Measurements from ENCODE around the gene DHRS7B. TPM values are rescaled to one million over a fixed set of nuclear protein-coding genes. Genes with fewer than 3 reads are reported as not detected.
"Not testable (repeated sequence)": the region's sequence is repeated elsewhere in the genome, so short reads cannot be mapped to it uniquely, and the experiment has no call there.

Gene DHRS7B
- total and polyA plus RNA-seq, 9 donors, result 17.4 to 33.7 (median 20.2) TPM

- peaks cover 2% of the 10 kb centered on the region for H3K4me1 ChIP-seq (ENCODE audit: control insufficient read depth, insufficient read depth, low read length)
- no peak for DNase-seq
- H3K36me3 ChIP-seq (ENCODE audit: control insufficient read depth, insufficient read depth, low read length), result no peaks in the 10 kb centered on the region
- H3K27ac ChIP-seq (ENCODE audit: low read length), result no peak overlapping the region
- no peaks in the 10 kb centered on the region for H3K27me3 ChIP-seq (ENCODE audit: control insufficient read depth, insufficient read depth, low read length)
- no peak overlapping the region for H3K4me3 ChIP-seq (ENCODE audit: low read length)
- no peaks in the 10 kb centered on the region for H3K9me3 ChIP-seq (replicated peaks; ENCODE audit: control insufficient read depth, low read depth, low read length)
- 87% methylated on average over 2 of the region's 3 CpGs for WGBS (ENCODE audit: insufficient coverage)
Observed at GRCh38 chr17:21106316-21106715, 20.4 kb upstream of the DHRS7B start.

- WGBS (ENCODE audit: insufficient coverage), result 87% methylated on average over 5 of the region's 7 CpGs
- not testable (repeated sequence) for H3K9me3 ChIP-seq (replicated peaks; ENCODE audit: control insufficient read depth, low read depth, low read length); H3K36me3 ChIP-seq (ENCODE audit: control insufficient read depth, insufficient read depth, low read length); H3K27ac ChIP-seq (ENCODE audit: low read length); H3K4me3 ChIP-seq (ENCODE audit: low read length); H3K4me1 ChIP-seq (ENCODE audit: control insufficient read depth, insufficient read depth, low read length); H3K27me3 ChIP-seq (ENCODE audit: control insufficient read depth, insufficient read depth, low read length); DNase-seq
Observed at GRCh38 chr17:21107067-21107650, 19.6 kb upstream of the DHRS7B start.

GRCh38 chr17:21108651-21109050 is 18.1 kb upstream of the DHRS7B start:
- H3K27me3 ChIP-seq (ENCODE audit: control insufficient read depth, insufficient read depth, low read length), result no peaks in the 10 kb centered on the region
- H3K36me3 ChIP-seq (ENCODE audit: control insufficient read depth, insufficient read depth, low read length), result no peaks in the 10 kb centered on the region
- H3K4me3 ChIP-seq (ENCODE audit: low read length), result no peak overlapping the region
- H3K4me1 ChIP-seq (ENCODE audit: control insufficient read depth, insufficient read depth, low read length), result no peaks in the 10 kb centered on the region
- WGBS (ENCODE audit: insufficient coverage), result no CpG with 5 or more reads among the region's 3 CpGs
- DNase-seq, result no peak
- H3K9me3 ChIP-seq (replicated peaks; ENCODE audit: control insufficient read depth, low read depth, low read length), result no peaks in the 10 kb centered on the region
- H3K27ac ChIP-seq (ENCODE audit: low read length), result no peak overlapping the region

- H3K4me3 ChIP-seq (ENCODE audit: low read length), result no peak overlapping the region
- DNase-seq, result no peak
- no CpG with 5 or more reads among the region's 5 CpGs for WGBS (ENCODE audit: insufficient coverage)
Observed at GRCh38 chr17:21113049-21113690, 13.6 kb upstream of the DHRS7B start.

GRCh38 chr17:21113716-21114115 is 13.0 kb upstream of the DHRS7B start:
- Histone ChIP-seq H3K4me1 (ENCODE audit: control insufficient read depth, insufficient read depth, low read length) (no peaks in the 10 kb centered on the region), H3K4me3 (ENCODE audit: low read length) (no peak overlapping the region), H3K36me3 (ENCODE audit: control insufficient read depth, insufficient read depth, low read length) (no peaks in the 10 kb centered on the region), H3K27me3 (ENCODE audit: control insufficient read depth, insufficient read depth, low read length) (no peaks in the 10 kb centered on the region), H3K9me3 (replicated peaks; ENCODE audit: control insufficient read depth, low read depth, low read length) (no peaks in the 10 kb centered on the region), H3K27ac (ENCODE audit: low read length) (no peak overlapping the region)
- WGBS (ENCODE audit: insufficient coverage), result 50% methylated on average over 1 of the region's 1 CpG
- no peak for DNase-seq

More at GRCh38 chr17:21113049-21113690, 13.6 kb upstream of the DHRS7B start:
- Histone ChIP-seq H3K27ac (ENCODE audit: low read length) (no peak overlapping the region), H3K9me3 (replicated peaks; ENCODE audit: control insufficient read depth, low read depth, low read length) (no peaks in the 10 kb centered on the region), H3K27me3 (ENCODE audit: control insufficient read depth, insufficient read depth, low read length) (no peaks in the 10 kb centered on the region), H3K4me1 (ENCODE audit: control insufficient read depth, insufficient read depth, low read length) (no peaks in the 10 kb centered on the region), H3K36me3 (ENCODE audit: control insufficient read depth, insufficient read depth, low read length) (no peaks in the 10 kb centered on the region)

- DNase-seq; H3K9me3 ChIP-seq (replicated peaks; ENCODE audit: control insufficient read depth, low read depth, low read length); H3K4me1 ChIP-seq (ENCODE audit: control insufficient read depth, insufficient read depth, low read length); H3K36me3 ChIP-seq (ENCODE audit: control insufficient read depth, insufficient read depth, low read length); H3K4me3 ChIP-seq (ENCODE audit: low read length); H3K27ac ChIP-seq (ENCODE audit: low read length); H3K27me3 ChIP-seq (ENCODE audit: control insufficient read depth, insufficient read depth, low read length): not testable (repeated sequence)
- 72% methylated on average over 3 of the region's 4 CpGs for WGBS (ENCODE audit: insufficient coverage)
Observed at GRCh38 chr17:21114791-21115190, 12.0 kb upstream of the DHRS7B start.

GRCh38 chr17:21119247-21119918 is 7.4 kb upstream of the DHRS7B start:
- WGBS (ENCODE audit: insufficient coverage), result 47% methylated on average over 22 of the region's 25 CpGs
- H3K36me3 ChIP-seq (ENCODE audit: control insufficient read depth, insufficient read depth, low read length), result no peaks in the 10 kb centered on the region
- no peaks in the 10 kb centered on the region for H3K4me1 ChIP-seq (ENCODE audit: control insufficient read depth, insufficient read depth, low read length)
- H3K27ac ChIP-seq (ENCODE audit: low read length), result no peak overlapping the region
- H3K4me3 ChIP-seq (ENCODE audit: low read length), result no peak overlapping the region
- peaks cover 2% of the 10 kb centered on the region for H3K27me3 ChIP-seq (ENCODE audit: control insufficient read depth, insufficient read depth, low read length)
- H3K9me3 ChIP-seq (replicated peaks; ENCODE audit: control insufficient read depth, low read depth, low read length), result no peaks in the 10 kb centered on the region
- DNase-seq, result peak; percentile 80

GRCh38 chr17:21119919-21120249 is 6.9 kb upstream of the DHRS7B start:
- WGBS (ENCODE audit: insufficient coverage), result no CpG with 5 or more reads among the region's 5 CpGs
- Histone ChIP-seq H3K27ac (ENCODE audit: low read length) (no peak overlapping the region), H3K27me3 (ENCODE audit: control insufficient read depth, insufficient read depth, low read length) (peaks cover 2% of the 10 kb centered on the region), H3K9me3 (replicated peaks; ENCODE audit: control insufficient read depth, low read depth, low read length) (no peaks in the 10 kb centered on the region), H3K36me3 (ENCODE audit: control insufficient read depth, insufficient read depth, low read length) (no peaks in the 10 kb centered on the region), H3K4me3 (ENCODE audit: low read length) (no peak overlapping the region), H3K4me1 (ENCODE audit: control insufficient read depth, insufficient read depth, low read length) (no peaks in the 10 kb centered on the region)
- no peak for DNase-seq

GRCh38 chr17:21124086-21124485 is 2.7 kb upstream of the DHRS7B start:
- no peak overlapping the region for H3K4me3 ChIP-seq (ENCODE audit: low read length)
- no peak for DNase-seq
- no peaks in the 10 kb centered on the region for H3K9me3 ChIP-seq (replicated peaks; ENCODE audit: control insufficient read depth, low read depth, low read length)
- no peak overlapping the region for H3K27ac ChIP-seq (ENCODE audit: low read length)
- H3K36me3 ChIP-seq (ENCODE audit: control insufficient read depth, insufficient read depth, low read length), result no peaks in the 10 kb centered on the region
- H3K4me1 ChIP-seq (ENCODE audit: control insufficient read depth, insufficient read depth, low read length), result peaks cover 5% of the 10 kb centered on the region
- no CpG with 5 or more reads among the region's 4 CpGs for WGBS (ENCODE audit: insufficient coverage)
- peaks cover 2% of the 10 kb centered on the region for H3K27me3 ChIP-seq (ENCODE audit: control insufficient read depth, insufficient read depth, low read length)

GRCh38 chr17:21124517-21124916 is 2.2 kb upstream of the DHRS7B start:
- not testable (repeated sequence) for H3K27ac ChIP-seq (ENCODE audit: low read length); DNase-seq; H3K4me3 ChIP-seq (ENCODE audit: low read length); H3K4me1 ChIP-seq (ENCODE audit: control insufficient read depth, insufficient read depth, low read length); H3K36me3 ChIP-seq (ENCODE audit: control insufficient read depth, insufficient read depth, low read length); H3K9me3 ChIP-seq (replicated peaks; ENCODE audit: control insufficient read depth, low read depth, low read length); H3K27me3 ChIP-seq (ENCODE audit: control insufficient read depth, insufficient read depth, low read length)
- 94% methylated on average over 2 of the region's 4 CpGs for WGBS (ENCODE audit: insufficient coverage)
